MM.1S (cell line): ENCODE data around the gene FGFR2.

ENCODE experiments used
- DNase-seq: peaks from one replicate; pipeline ENCODE4 v3.0.0-alpha.2; 2015
- H2AFZ ChIP-seq: fragments of 300-600 bp; sonication (generic); 2 replicates; pipeline ENCODE4 v1.6.0; 2016; ENCODE audit warnings: antibody characterized with exemption, low read length
- H3F3A ChIP-seq: fragments of 300-600 bp; sonication (generic); 2 replicates; pipeline ENCODE4 v1.6.1; 2016; ENCODE audit warnings: mild to moderate bottlenecking, antibody characterized with exemption, low read length, moderate library complexity, mixed read lengths; ENCODE audit not compliant: insufficient read depth
- H3K27ac ChIP-seq: fragments of 300-600 bp; sonication (generic); 2 replicates; pipeline ENCODE4 v1.5.1; 2016; ENCODE audit warnings: mild to moderate bottlenecking, low read length
- H3K27me3 ChIP-seq: fragments of 300-600 bp; sonication (generic); replicated peaks from 2 replicates; pipeline ENCODE4 v1.6.0; 2016; ENCODE audit warnings: low read length; ENCODE audit not compliant: insufficient read depth
- H3K36me3 ChIP-seq: fragments of 300-600 bp; sonication (generic); replicated peaks from 2 replicates; pipeline ENCODE4 v1.6.1; 2016; ENCODE audit warnings: mild to moderate bottlenecking, low read length, mixed read lengths; ENCODE audit not compliant: insufficient read depth
- H3K4me1 ChIP-seq: fragments of 300-600 bp; sonication (generic); 2 replicates; pipeline ENCODE4 v1.6.1; 2016; ENCODE audit warnings: low read length, mixed read lengths
- H3K4me2 ChIP-seq: fragments of 300-600 bp; sonication (generic); 2 replicates; pipeline ENCODE4 v1.6.0; 2016; ENCODE audit warnings: low read depth, low read length
- H3K4me3 ChIP-seq: fragments of 300-600 bp; sonication (generic); 2 replicates; pipeline ENCODE4 v1.5.1; 2016; ENCODE audit warnings: low read length, mixed read lengths
- H3K79me2 ChIP-seq: fragments of 300-600 bp; sonication (generic); 2 replicates; pipeline ENCODE4 v1.6.1; 2016; ENCODE audit warnings: mixed run types, low read length, mixed read lengths
- H3K9ac ChIP-seq: fragments of 300-600 bp; sonication (generic); 2 replicates; pipeline ENCODE4 v1.6.1; 2016; ENCODE audit warnings: low read length, mixed read lengths
- H3K9me2 ChIP-seq: fragments of 300-600 bp; sonication (generic); replicated peaks from 2 replicates; pipeline ENCODE4 v1.6.1; 2016; ENCODE audit warnings: mild to moderate bottlenecking, low read length, mixed read lengths; ENCODE audit not compliant: insufficient read depth
- H3K9me3 ChIP-seq: fragments of 300-600 bp; sonication (generic); replicated peaks from 2 replicates; pipeline ENCODE4 v1.6.1; 2016; ENCODE audit warnings: mild to moderate bottlenecking, low read length, mixed read lengths; ENCODE audit not compliant: insufficient read depth
- H4K20me1 ChIP-seq: fragments of 300-600 bp; sonication (generic); 2 replicates; pipeline ENCODE4 v1.6.1; 2016; ENCODE audit warnings: mild to moderate bottlenecking, low read length, moderate library complexity, mixed read lengths; ENCODE audit not compliant: insufficient read depth
- EZH2 ChIP-seq: fragments of 300-600 bp; sonication (generic); optimal IDR thresholded peaks from 2 replicates; pipeline ENCODE3; 2017; ENCODE audit warnings: low read depth, mild to moderate bottlenecking, antibody characterized with exemption, low read length, mixed read lengths
- EZH2phosphoT487 ChIP-seq: fragments of 300-600 bp; sonication (generic); IDR thresholded peaks from 2 replicates; pipeline ENCODE4 v1.6.1; 2018; ENCODE audit warnings: antibody characterized with exemption, low read length
- TF ChIP-seq, protein P1 (sequence below): fragments of 300-600 bp; sonication (generic); IDR thresholded peaks from 2 replicates; pipeline ENCODE4 v1.5.1; 2016; ENCODE audit warnings: antibody characterized with exemption, low read length, mixed read lengths

Gene FGFR2

DNA sequence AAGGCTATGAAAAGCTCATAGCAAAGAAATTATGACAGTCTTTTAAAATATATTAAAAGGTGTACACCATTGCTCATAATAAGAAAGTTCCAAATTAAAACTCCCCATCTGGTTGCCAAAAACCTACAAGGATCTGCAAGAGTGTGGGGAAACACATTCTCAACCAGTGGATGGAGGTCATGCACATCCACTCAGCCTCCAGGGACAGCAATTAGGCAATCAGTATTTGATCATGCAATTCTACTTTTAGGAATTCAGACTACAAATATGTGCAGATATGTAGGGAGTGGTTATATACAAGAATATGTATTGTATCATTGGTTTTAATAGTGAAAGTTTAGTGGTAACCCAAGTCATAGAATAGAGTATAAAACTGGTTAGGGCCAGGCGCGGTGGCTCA, 157.8 kb downstream of the FGFR2 start:
- DNase-seq: no peak
- no peak for TF ChIP-seq EZH2phosphoT487
- TF ChIP-seq, protein P1, sequence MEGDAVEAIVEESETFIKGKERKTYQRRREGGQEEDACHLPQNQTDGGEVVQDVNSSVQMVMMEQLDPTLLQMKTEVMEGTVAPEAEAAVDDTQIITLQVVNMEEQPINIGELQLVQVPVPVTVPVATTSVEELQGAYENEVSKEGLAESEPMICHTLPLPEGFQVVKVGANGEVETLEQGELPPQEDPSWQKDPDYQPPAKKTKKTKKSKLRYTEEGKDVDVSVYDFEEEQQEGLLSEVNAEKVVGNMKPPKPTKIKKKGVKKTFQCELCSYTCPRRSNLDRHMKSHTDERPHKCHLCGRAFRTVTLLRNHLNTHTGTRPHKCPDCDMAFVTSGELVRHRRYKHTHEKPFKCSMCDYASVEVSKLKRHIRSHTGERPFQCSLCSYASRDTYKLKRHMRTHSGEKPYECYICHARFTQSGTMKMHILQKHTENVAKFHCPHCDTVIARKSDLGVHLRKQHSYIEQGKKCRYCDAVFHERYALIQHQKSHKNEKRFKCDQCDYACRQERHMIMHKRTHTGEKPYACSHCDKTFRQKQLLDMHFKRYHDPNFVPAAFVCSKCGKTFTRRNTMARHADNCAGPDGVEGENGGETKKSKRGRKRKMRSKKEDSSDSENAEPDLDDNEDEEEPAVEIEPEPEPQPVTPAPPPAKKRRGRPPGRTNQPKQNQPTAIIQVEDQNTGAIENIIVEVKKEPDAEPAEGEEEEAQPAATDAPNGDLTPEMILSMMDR: no peak
- no peaks in the 10 kb centered on the region for H3K36me3 ChIP-seq

DNA sequence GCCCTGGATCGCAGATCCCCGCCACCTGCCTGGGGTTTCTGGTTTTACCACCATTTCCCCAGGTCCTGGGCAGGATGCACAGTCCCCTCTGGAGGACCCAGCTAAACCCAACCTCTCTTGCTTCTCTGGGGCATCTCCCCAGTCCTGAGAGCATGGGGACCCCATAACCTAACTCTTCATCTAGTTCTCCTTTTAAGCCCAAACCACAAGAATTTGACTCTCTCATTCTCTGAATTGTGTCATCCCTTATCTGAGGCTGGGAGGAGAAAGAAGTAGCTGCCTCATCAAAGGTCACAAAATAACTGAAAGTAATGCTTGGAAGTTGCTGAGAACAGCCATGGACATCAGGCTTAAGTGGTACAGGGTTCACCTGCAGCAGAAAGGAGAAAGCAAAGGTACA, 159.9 kb downstream of the FGFR2 start:
- H3K79me2 ChIP-seq: no peaks in the 10 kb centered on the region
- H3K4me2 ChIP-seq: no peak overlapping the region
- H2AFZ ChIP-seq: no peak overlapping the region
- H3K4me3 ChIP-seq: no peak overlapping the region
- H3F3A ChIP-seq: no peaks in the 10 kb centered on the region
- no peaks in the 10 kb centered on the region for H3K9me3 ChIP-seq
- H3K9ac ChIP-seq: no peak overlapping the region
- TF ChIP-seq EZH2phosphoT487 (no peak), EZH2 (no peak)
- TF ChIP-seq, protein P1: no peak
- no peaks in the 10 kb centered on the region for H3K36me3 ChIP-seq
- no peak overlapping the region for H3K27ac ChIP-seq
- no peaks in the 10 kb centered on the region for H4K20me1 ChIP-seq
- H3K4me1 ChIP-seq: no peaks in the 10 kb centered on the region
- H3K9me2 ChIP-seq: no peaks in the 10 kb centered on the region
- no peak for DNase-seq
- H3K27me3 ChIP-seq: no peaks in the 10 kb centered on the region

More for the DNA sequence above, 157.8 kb downstream of the FGFR2 start:
- no peaks in the 10 kb centered on the region for H3F3A ChIP-seq
- no peak overlapping the region for H2AFZ ChIP-seq
- H3K27ac ChIP-seq: no peak overlapping the region
- no peaks in the 10 kb centered on the region for H3K79me2 ChIP-seq
- H3K4me3 ChIP-seq: no peak overlapping the region
- no peaks in the 10 kb centered on the region for H3K4me1 ChIP-seq
- no peak overlapping the region for H3K4me2 ChIP-seq
- no peaks in the 10 kb centered on the region for H3K27me3 ChIP-seq
- no peaks in the 10 kb centered on the region for H3K9me3 ChIP-seq
- H3K9ac ChIP-seq: no peak overlapping the region
- no peaks in the 10 kb centered on the region for H3K9me2 ChIP-seq
- no peaks in the 10 kb centered on the region for H4K20me1 ChIP-seq

- TF ChIP-seq, protein P1: no peak
- no peak for TF ChIP-seq EZH2phosphoT487
- TF ChIP-seq EZH2: no peak
- no peaks in the 10 kb centered on the region for H3K36me3 ChIP-seq
- H3K4me3 ChIP-seq: no peak overlapping the region
- H3K9me3 ChIP-seq: no peaks in the 10 kb centered on the region
- no peaks in the 10 kb centered on the region for H3K4me1 ChIP-seq
- H3K27me3 ChIP-seq: no peaks in the 10 kb centered on the region
- H4K20me1 ChIP-seq: no peaks in the 10 kb centered on the region
- H2AFZ ChIP-seq: no peak overlapping the region
- H3F3A ChIP-seq: no peaks in the 10 kb centered on the region
- H3K27ac ChIP-seq: no peak overlapping the region
- no peaks in the 10 kb centered on the region for H3K79me2 ChIP-seq
- H3K9ac ChIP-seq: no peak overlapping the region
- no peak overlapping the region for H3K4me2 ChIP-seq
- DNase-seq: no peak
- no peaks in the 10 kb centered on the region for H3K9me2 ChIP-seq
Observed at GRCh38 chr10:121437596-121437995, 160.6 kb downstream of the FGFR2 start.
